HL-60 (cell line): Measurements from ENCODE around the gene IL22RA1.

Experiments used
- DNase-seq, 2 experiments: peaks; one replicate each; pipeline ENCODE4 v3.0.0-alpha.2; 2010 to 2020; ENCODE audit warnings: low read depth in 1 of 2, low spot score in 1 of 2
- H3K27ac ChIP-seq: fragments of 250-450 bp; sonication (Bioruptor Pico); replicated peaks from 2 replicates; pipeline ENCODE4 v1.5.1; 2020; ENCODE audit warnings: mild to moderate bottlenecking, moderate library complexity
- H3K27me3 ChIP-seq: fragments of 250-450 bp; sonication (Bioruptor Pico); 2 replicates; pipeline ENCODE4 v1.5.1; 2021; ENCODE audit warnings: mild to moderate bottlenecking, moderate library complexity; ENCODE audit not compliant: insufficient read depth, poor library complexity, severe bottlenecking
- H3K4me3 ChIP-seq: replicated peaks from 2 replicates; pipeline ENCODE4 v1.5.1; 2011; ENCODE audit warnings: mild to moderate bottlenecking, control low read depth, low read length; ENCODE audit not compliant: insufficient read depth
- GABPA ChIP-seq: IDR thresholded peaks from 2 replicates; pipeline ENCODE4 v1.6.1; 2012; ENCODE audit warnings: low read depth
- POLR2AphosphoS5 ChIP-seq: IDR thresholded peaks from 2 replicates; pipeline ENCODE4 v1.6.1; 2012; ENCODE audit warnings: low read depth
- SPI1 ChIP-seq: IDR thresholded peaks from 2 replicates; pipeline ENCODE4 v1.6.1; 2012; ENCODE audit warnings: low read depth, mild to moderate bottlenecking, borderline replicate concordance
- TF ChIP-seq, protein P1 (sequence below): IDR thresholded peaks from 2 replicates; pipeline ENCODE4 v1.6.1; 2012; ENCODE audit warnings: low read depth; ENCODE audit not compliant: insufficient replicate concordance
- TF ChIP-seq, protein P2 (sequence below): IDR thresholded peaks from one replicate; pipeline ENCODE4 v1.5.1; 2011; ENCODE audit warnings: low read length, control low read depth, inconsistent platforms; ENCODE audit not compliant: insufficient read depth

Gene IL22RA1

DNA sequence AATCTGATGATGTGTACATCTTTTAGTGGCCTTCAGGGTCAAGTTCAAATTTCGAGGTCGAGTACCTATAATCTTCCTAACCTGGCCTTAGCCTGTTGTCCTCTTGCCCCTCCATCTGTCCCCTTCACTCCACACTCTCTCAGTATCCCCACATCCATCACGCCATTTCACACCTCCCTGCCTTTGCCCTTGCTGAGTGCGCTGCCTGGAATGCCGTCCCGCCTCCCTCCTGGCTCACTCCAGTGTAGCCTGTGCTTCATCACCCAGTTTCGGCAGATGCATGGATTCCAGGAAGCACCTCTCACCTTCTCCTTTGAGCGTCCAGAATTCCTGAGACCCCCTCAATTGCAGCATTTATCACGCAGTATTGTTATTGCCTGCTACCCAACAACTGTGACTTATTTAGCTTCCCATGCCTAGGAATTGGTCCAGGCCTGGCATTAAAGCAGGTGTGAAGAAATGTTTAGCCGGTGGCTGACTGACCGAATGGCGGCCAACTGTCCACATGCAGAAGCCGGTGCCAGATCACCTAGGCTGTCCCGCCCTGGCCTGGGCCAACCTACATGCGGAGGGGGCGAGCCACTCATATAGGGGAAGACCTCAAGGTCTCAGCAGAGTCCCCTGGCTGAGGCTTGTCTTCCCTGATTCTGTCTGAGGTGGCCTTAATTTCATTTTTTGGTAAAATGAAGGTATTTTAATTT is 65.5 kb downstream of the IL22RA1 start:
- no peak for DNase-seq
- Histone ChIP-seq H3K27ac (no peak overlapping the region), H3K4me3 (no peak overlapping the region), H3K27me3 (no peaks in the 10 kb centered on the region)
- no peak for TF ChIP-seq SPI1
- TF ChIP-seq GABPA = no peak
- TF ChIP-seq, protein P1, sequence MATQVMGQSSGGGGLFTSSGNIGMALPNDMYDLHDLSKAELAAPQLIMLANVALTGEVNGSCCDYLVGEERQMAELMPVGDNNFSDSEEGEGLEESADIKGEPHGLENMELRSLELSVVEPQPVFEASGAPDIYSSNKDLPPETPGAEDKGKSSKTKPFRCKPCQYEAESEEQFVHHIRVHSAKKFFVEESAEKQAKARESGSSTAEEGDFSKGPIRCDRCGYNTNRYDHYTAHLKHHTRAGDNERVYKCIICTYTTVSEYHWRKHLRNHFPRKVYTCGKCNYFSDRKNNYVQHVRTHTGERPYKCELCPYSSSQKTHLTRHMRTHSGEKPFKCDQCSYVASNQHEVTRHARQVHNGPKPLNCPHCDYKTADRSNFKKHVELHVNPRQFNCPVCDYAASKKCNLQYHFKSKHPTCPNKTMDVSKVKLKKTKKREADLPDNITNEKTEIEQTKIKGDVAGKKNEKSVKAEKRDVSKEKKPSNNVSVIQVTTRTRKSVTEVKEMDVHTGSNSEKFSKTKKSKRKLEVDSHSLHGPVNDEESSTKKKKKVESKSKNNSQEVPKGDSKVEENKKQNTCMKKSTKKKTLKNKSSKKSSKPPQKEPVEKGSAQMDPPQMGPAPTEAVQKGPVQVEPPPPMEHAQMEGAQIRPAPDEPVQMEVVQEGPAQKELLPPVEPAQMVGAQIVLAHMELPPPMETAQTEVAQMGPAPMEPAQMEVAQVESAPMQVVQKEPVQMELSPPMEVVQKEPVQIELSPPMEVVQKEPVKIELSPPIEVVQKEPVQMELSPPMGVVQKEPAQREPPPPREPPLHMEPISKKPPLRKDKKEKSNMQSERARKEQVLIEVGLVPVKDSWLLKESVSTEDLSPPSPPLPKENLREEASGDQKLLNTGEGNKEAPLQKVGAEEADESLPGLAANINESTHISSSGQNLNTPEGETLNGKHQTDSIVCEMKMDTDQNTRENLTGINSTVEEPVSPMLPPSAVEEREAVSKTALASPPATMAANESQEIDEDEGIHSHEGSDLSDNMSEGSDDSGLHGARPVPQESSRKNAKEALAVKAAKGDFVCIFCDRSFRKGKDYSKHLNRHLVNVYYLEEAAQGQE = no peak
- TF ChIP-seq POLR2AphosphoS5 = no peak
- TF ChIP-seq, protein P2, sequence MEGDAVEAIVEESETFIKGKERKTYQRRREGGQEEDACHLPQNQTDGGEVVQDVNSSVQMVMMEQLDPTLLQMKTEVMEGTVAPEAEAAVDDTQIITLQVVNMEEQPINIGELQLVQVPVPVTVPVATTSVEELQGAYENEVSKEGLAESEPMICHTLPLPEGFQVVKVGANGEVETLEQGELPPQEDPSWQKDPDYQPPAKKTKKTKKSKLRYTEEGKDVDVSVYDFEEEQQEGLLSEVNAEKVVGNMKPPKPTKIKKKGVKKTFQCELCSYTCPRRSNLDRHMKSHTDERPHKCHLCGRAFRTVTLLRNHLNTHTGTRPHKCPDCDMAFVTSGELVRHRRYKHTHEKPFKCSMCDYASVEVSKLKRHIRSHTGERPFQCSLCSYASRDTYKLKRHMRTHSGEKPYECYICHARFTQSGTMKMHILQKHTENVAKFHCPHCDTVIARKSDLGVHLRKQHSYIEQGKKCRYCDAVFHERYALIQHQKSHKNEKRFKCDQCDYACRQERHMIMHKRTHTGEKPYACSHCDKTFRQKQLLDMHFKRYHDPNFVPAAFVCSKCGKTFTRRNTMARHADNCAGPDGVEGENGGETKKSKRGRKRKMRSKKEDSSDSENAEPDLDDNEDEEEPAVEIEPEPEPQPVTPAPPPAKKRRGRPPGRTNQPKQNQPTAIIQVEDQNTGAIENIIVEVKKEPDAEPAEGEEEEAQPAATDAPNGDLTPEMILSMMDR = no peak

DNA sequence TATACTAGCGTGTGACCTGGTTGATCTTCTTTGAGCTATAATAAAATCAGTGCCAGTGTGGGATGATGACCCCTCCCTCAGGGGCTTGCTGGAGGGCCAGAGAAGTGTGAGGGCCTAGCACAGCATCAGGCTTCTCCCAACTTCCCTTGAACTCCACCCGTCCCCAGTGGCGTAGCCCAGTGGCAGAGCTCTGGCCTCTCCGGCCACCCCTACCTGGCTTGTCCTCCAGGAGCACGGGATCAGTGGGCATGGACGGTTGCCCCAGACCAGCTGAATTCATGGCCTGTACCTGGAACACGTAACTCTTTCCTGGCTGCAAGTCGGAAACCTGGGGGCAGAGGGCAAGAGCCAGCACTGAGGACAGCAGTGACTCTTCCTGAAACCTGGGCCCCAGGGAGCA is 67.0 kb downstream of the IL22RA1 start:
- Histone ChIP-seq H3K27ac (no peak overlapping the region), H3K27me3 (no peaks in the 10 kb centered on the region), H3K4me3 (no peak overlapping the region)
- no peak for DNase-seq
- TF ChIP-seq, protein P2 = no peak
- no peak for TF ChIP-seq SPI1
- TF ChIP-seq POLR2AphosphoS5 = no peak
- TF ChIP-seq, protein P1 = no peak
- no peak for TF ChIP-seq GABPA

DNA sequence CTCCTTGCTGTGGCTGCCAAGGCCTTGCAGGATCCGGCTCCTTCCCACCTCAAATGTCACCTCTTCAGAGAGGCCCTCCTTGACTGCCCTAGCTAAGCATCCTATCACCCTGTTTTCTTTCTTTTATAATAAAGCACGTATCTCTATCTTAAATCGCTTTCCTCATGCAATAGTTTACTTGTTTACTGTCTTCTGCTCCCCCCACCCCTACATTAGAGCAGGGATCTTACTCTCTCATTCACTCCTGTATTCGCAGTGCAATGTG is 67.4 kb downstream of the IL22RA1 start:
- H3K27me3 ChIP-seq = no peaks in the 10 kb centered on the region
- no peak for DNase-seq
- no peak overlapping the region for H3K27ac ChIP-seq
- no peak for TF ChIP-seq GABPA
- TF ChIP-seq SPI1 = no peak
- TF ChIP-seq, protein P2 = no peak
- TF ChIP-seq POLR2AphosphoS5 = no peak
- H3K4me3 ChIP-seq = no peak overlapping the region

DNA sequence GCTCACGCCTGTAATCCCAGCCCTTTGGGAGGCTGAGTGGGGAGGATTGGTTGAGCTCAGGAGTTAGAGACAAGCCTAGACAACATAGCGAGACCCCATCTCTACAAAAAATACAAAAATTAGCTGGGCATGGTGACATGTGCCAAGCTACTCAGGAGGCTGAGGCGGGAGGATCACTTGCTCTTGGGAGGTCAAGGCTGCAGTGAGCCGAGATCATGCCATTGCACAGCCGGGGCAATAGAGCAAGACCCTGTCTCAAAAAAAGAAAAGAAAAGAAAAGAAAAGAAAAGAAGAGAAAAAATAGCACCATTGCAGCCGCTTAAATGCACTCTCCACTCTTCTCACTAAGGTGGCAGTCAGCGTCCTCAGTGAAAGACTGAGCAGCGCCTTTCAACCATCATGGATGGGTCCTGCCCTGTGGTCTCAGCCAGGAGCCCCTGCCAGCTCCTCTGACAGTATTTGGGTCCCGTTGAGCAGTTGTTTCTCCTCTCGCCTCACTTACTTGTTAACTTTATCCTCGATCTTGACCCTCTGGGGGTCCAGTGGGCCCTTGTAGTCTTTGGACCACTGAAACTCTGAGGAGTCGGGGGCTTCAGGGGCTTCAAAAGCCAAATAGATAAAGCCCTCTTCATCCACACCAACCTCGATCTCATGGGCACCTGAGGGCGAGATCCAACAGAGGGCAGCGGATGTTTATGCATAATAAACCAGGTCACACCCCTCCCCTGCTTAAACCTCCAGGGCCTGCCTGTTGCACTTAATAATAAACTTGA is 67.9 kb downstream of the IL22RA1 start:
- H3K4me3 ChIP-seq = no peak overlapping the region
- TF ChIP-seq, protein P1 = no peak
- TF ChIP-seq, protein P2 = no peak
- TF ChIP-seq POLR2AphosphoS5 = no peak
- TF ChIP-seq SPI1 = no peak
- no peak for TF ChIP-seq GABPA
- H3K27me3 ChIP-seq = no peaks in the 10 kb centered on the region
- H3K27ac ChIP-seq = no peak overlapping the region
- no peak for DNase-seq
